COLO668 (cell line): ENCODE results near the gene TAOK2.
A peak's percentile ranks its signal among the peaks of the same experiment; 100 is the strongest.
"Not testable (repeated sequence)": the region's sequence is repeated elsewhere in the genome, so short reads cannot be mapped to it uniquely, and the experiment has no call there.

Source experiments
- DNase-seq: peaks from one replicate; lab custom pipeline; 2025; ENCODE audit not compliant: unreplicated experiment; lab: John Stamatoyannopoulos, UW

Gene TAOK2

GRCh38 chr16:30022887-30023286 is 49.2 kb downstream of the TAOK2 start, which contains the start of gene C16orf92:
C16orf92 (plus strand) TSS chr16:30023198; CDS start chr16:30023341, 143 bp downstream.
- DNase-seq = no peak

GRCh38 chr16:30023586-30023985 is 49.9 kb downstream of the TAOK2 start:
- DNase-seq = no peak

GRCh38 chr16:30024451-30024850 is 50.8 kb downstream of the TAOK2 start:
- DNase-seq = no peak

GRCh38 chr16:30025156-30025555 is 51.5 kb downstream of the TAOK2 start:
- DNase-seq = no peak

- no peak for DNase-seq
These were observed 51.9 kb downstream of the TAOK2 start for GRCh38 chr16:30025574-30025973.

- no peak for DNase-seq
These were observed 52.8 kb downstream of the TAOK2 start for GRCh38 chr16:30026449-30026848.

GRCh38 chr16:30027588-30028437 is 54.1 kb downstream of the TAOK2 start:
- DNase-seq = no peak

GRCh38 chr16:30028438-30029076 is 54.9 kb downstream of the TAOK2 start:
- DNase-seq = no peak

- DNase-seq = no peak
These were observed 56.5 kb downstream of the TAOK2 start for GRCh38 chr16:30030011-30030685.

- DNase-seq = peak; percentile 23
These were observed 57.3 kb downstream of the TAOK2 start, which contains the start of gene TLCD3B for GRCh38 chr16:30030841-30031413. TLCD3B (minus strand) TSS chr16:30031271; CDS start chr16:30030527, 744 bp downstream.

- DNase-seq = no peak
These were observed 57.8 kb downstream of the TAOK2 start for GRCh38 chr16:30031477-30031918.

- DNase-seq = peak; percentile 54
These were observed 58.6 kb downstream of the TAOK2 start for GRCh38 chr16:30032083-30032819.

- DNase-seq = no peak
These were observed 59.6 kb downstream of the TAOK2 start for GRCh38 chr16:30033270-30033669.

- DNase-seq = no peak
These were observed 66.6 kb downstream of the TAOK2 start for GRCh38 chr16:30040221-30040620.

GRCh38 chr16:30040690-30041089 is 67.0 kb downstream of the TAOK2 start:
- DNase-seq = not testable (repeated sequence)

GRCh38 chr16:30041841-30042240 is 68.2 kb downstream of the TAOK2 start:
- no peak for DNase-seq
